Calu3 (cell line): Measurements from ENCODE around the gene UBE2J2. TPM values are rescaled to one million over a fixed set of nuclear protein-coding genes. Genes with fewer than 3 reads are reported as not detected.

ENCODE experiments used
- BruUV-seq: library from RNA; stranded (reverse); fragments of 400-500 nt; replicated peaks from 2 replicates; lab custom pipeline; 2021; lab: Mats Ljungman, UMichigan
- CTCF ChIA-PET: fragments of 300-600 bp; sonication (Branson Sonifier 250); formaldehyde crosslinking; loops from one replicate; lab custom pipeline; 2022; ENCODE audit warnings: antibody characterized with exemption; lab: Charles Lee
- DNase-seq: peaks from one replicate; pipeline ENCODE4 v3.0.0; 2022
- H3K27ac Mint-ChIP-seq: one replicate; pipeline ENCODE4 v1.8.0; 2022; ENCODE audit warnings: mixed read lengths; ENCODE audit not compliant: unreplicated experiment
- H3K27me3 Mint-ChIP-seq: one replicate; pipeline ENCODE4 v1.8.0; 2022; ENCODE audit warnings: mixed read lengths; ENCODE audit not compliant: unreplicated experiment
- H3K36me3 Mint-ChIP-seq: one replicate; pipeline ENCODE4 v1.8.0; 2022; ENCODE audit warnings: mild to moderate bottlenecking, moderate library complexity, mixed read lengths; ENCODE audit not compliant: insufficient read depth, unreplicated experiment
- H3K4me1 Mint-ChIP-seq: one replicate; pipeline ENCODE4 v1.8.0; 2022; ENCODE audit warnings: mild to moderate bottlenecking, low read depth, mixed read lengths; ENCODE audit not compliant: unreplicated experiment
- H3K4me3 Mint-ChIP-seq: one replicate; pipeline ENCODE4 v1.8.0; 2022; ENCODE audit warnings: mild to moderate bottlenecking, low read depth, moderate library complexity, mixed read lengths; ENCODE audit not compliant: unreplicated experiment
- H3K9me3 Mint-ChIP-seq: one replicate; pipeline ENCODE4 v1.8.0; 2022; ENCODE audit warnings: low read depth, mixed read lengths; ENCODE audit not compliant: unreplicated experiment
- CTCF ChIP-seq: fragments of 200-600 bp; IDR thresholded peaks from one replicate; pipeline ENCODE4 v1.8.0; 2022; ENCODE audit warnings: antibody characterized with exemption; ENCODE audit not compliant: unreplicated experiment
- intact Hi-C: fragments of 100-400 bp; cut with micrococcal nuclease; formaldehyde crosslinking; loops from one replicate; pipeline ENCODE4 v1.10.0; 2022; ENCODE audit not compliant: unreplicated experiment
- total RNA-seq: library from RNA; stranded (reverse); gene quantifications from 2 replicates; pipeline ENCODE4 v1.2.3, GENCODE V29; 2022

The UBE2J2 gene
- total RNA-seq, 1 experiment from 2014 or later = 45.6 TPM

DNA sequence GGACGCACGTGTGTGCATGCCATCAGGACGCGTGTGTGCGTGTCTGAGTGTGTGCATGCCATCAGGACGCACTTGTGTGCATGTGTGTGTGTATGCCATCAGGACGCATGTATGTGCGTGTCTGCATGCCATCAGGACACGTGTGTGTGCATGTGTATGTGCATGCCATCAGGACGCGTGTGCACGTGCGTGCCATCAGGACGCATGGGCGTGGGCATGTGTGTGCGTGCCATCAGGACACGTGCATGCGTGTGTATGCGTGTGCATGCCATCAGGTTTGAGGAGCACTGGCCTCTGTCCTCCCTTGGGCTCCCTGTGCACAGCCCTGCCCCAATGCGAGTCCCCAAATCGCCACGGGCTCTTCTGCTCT, 14.6 kb downstream of the UBE2J2 start:
- H3K27me3 Mint-ChIP-seq = no peaks in the 10 kb centered on the region
- no peak for DNase-seq
- H3K4me1 Mint-ChIP-seq = no peaks in the 10 kb centered on the region
- H3K4me3 Mint-ChIP-seq = no peak overlapping the region
- CTCF ChIA-PET = no interaction called here
- no TSS peak for BruUV-seq
- H3K36me3 Mint-ChIP-seq = peaks cover 51% of the 10 kb centered on the region
- TF ChIP-seq CTCF = no peak
- intact Hi-C loops = no loop called here
- H3K27ac Mint-ChIP-seq = no peak overlapping the region
- no peaks in the 10 kb centered on the region for H3K9me3 Mint-ChIP-seq

- peaks cover 65% of the 10 kb centered on the region for H3K36me3 Mint-ChIP-seq
- no TSS peak for BruUV-seq
- no peaks in the 10 kb centered on the region for H3K4me1 Mint-ChIP-seq
- no peak for DNase-seq
- H3K27ac Mint-ChIP-seq = no peak overlapping the region
- no peak for TF ChIP-seq CTCF
- CTCF ChIA-PET = no interaction called here
- H3K4me3 Mint-ChIP-seq = no peak overlapping the region
- no peaks in the 10 kb centered on the region for H3K27me3 Mint-ChIP-seq
- no peaks in the 10 kb centered on the region for H3K9me3 Mint-ChIP-seq
- intact Hi-C loops = no loop called here
These were observed 16.4 kb downstream of the UBE2J2 start for GRCh38 chr1:1256956-1257871.

DNA sequence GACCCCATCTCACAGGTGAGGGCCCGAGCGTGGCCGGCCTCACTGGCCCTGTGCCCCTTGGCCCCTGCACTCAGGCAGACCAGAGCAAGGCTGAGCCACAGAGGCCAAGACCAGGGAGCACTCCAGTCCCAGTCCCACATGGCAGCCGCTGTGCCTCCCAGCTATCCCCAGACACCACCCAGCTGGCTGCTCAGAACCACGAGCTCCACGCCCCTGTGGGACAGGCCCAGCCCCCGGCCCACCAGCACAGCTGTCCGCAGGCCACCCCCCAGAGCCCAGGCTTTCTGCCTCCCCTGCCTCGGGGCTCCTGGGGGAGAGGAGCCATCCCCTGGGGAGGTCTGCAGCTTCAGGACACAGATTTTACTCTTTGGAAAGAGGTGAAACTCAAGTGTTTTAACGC, 18.0 kb downstream of the UBE2J2 start:
- no peak overlapping the region for H3K27ac Mint-ChIP-seq
- TF ChIP-seq CTCF = no peak
- no peak overlapping the region for H3K4me3 Mint-ChIP-seq
- intact Hi-C loops = no loop called here
- peaks cover 52% of the 10 kb centered on the region for H3K36me3 Mint-ChIP-seq
- H3K4me1 Mint-ChIP-seq = no peaks in the 10 kb centered on the region
- BruUV-seq = no TSS peak
- H3K9me3 Mint-ChIP-seq = no peaks in the 10 kb centered on the region
- no peaks in the 10 kb centered on the region for H3K27me3 Mint-ChIP-seq
- CTCF ChIA-PET = no interaction called here
- no peak for DNase-seq

DNA sequence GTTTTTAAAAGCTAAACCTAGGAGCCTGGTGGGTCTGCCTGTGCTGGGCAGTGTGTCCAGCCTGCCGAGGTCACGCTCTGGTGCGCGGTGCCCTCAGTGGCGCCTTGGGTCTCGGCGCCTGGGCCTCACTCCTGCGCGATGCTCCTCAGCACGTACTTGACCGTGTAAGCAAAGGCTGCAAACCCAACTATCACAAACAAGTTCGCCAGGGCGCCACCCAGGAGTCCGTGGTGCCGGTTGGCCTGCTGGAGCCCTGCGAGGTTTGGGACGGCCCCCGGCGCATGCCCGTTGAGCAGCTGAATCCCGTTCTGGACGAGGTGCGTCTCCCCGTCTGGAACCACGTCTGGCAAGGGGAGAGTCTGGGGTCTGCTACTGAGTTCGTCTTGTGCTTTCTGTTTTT, 18.6 kb downstream of the UBE2J2 start:
- intact Hi-C loops = no loop called here
- BruUV-seq = no TSS peak
- H3K27me3 Mint-ChIP-seq = no peaks in the 10 kb centered on the region
- no peak for DNase-seq
- H3K4me3 Mint-ChIP-seq = no peak overlapping the region
- H3K36me3 Mint-ChIP-seq = peaks cover 48% of the 10 kb centered on the region
- no peaks in the 10 kb centered on the region for H3K4me1 Mint-ChIP-seq
- no peaks in the 10 kb centered on the region for H3K9me3 Mint-ChIP-seq
- H3K27ac Mint-ChIP-seq = no peak overlapping the region
- CTCF ChIA-PET = no interaction called here
- TF ChIP-seq CTCF = no peak
